Sigmoid colon (tissue), 4 donors: ENCODE data around the gene RFNG.
A peak's percentile ranks its signal among the peaks of the same experiment; 100 is the strongest.

Experiments used
- CTCF ChIP-seq, 4 experiments: fragments of 450-650 bp in 3 of 4; fragments of 200-600 bp in 1 of 4; IDR thresholded peaks; one replicate each; pipeline ENCODE4 v1.5.1; 2016 to 2019; ENCODE audit warnings: antibody characterized with exemption in 4 of 4, mild to moderate bottlenecking in 3 of 4, moderate library complexity in 2 of 4
- EP300 ChIP-seq, 4 donors: sonication (generic); formaldehyde crosslinking; IDR thresholded peaks; one replicate each; pipeline ENCODE4 v1.6.1; 2017; ENCODE audit warnings: antibody characterized with exemption in 4 of 4

DNA sequence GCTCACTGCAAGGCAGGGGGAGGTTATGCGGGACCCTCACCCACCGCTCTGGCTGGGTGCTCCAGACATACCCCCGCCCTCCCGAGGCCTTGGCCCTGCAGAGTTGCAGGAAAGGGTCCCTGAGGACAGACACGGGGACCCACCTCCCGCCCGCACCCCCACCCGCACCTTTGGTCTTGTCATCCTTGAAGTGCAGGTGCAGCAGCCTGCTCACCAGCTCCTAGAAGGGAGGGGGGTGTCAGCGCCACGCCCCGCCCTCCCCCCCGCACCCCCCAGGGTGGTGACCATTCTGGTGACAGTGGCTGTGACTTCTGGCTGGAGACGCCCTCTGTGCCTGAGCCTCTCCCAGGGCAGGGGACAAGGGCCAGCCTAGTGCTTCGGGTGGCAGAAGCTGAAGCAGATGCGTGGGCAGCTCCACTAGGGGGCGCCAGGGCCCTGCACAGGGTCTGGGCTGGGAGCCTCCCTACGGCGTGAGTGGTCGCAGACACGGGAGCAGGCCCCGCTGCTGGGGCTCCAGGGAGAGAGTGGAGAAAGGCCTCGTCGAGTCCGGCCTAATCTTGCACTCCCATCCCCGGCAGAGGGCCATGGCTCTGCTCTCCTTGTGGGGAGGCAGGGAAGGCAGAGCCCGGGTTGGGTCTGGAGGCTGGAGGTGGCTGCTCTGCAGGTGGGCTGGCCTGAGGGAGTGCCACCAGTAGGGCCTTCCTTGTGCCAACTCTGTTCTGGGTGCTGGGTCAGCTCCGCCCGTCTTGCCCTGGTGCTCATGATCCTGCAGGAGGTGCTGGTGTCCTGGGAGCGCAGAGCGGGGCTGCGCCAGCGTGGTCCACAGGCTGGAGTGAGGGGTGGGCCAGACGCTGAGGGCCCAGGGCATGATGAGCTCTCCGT is 31.7 kb downstream of the RFNG start:
- TF ChIP-seq EP300 (IDR thresholded peaks at IDR 0.05) = no peak
- peak; percentile 21 to 59 (median 49) for TF ChIP-seq CTCF (IDR thresholded peaks at IDR 0.05)
